Mesothelial cell of epicardium (in vitro differentiated cells): ENCODE data around the gene ZNF586. TPM values are rescaled to one million over a fixed set of nuclear protein-coding genes. Genes with fewer than 3 reads are reported as not detected.
A peak's percentile ranks its signal among the peaks of the same experiment; 100 is the strongest.
"Not testable (repeated sequence)": the region's sequence is repeated elsewhere in the genome, so short reads cannot be mapped to it uniquely, and the experiment has no call there.

ENCODE experiments used
- DNase-seq, 2 experiments: peaks; one replicate each; pipeline ENCODE4 v3.0.0; 2021; ENCODE audit warnings: low spot score in 2 of 2; ENCODE audit not compliant: unreplicated experiment in 2 of 2
- H3K27ac Mint-ChIP-seq: 2 replicates; pipeline ENCODE4 v1.8.0; 2021; ENCODE audit warnings: mixed read lengths
- H3K27me3 Mint-ChIP-seq: 2 replicates; pipeline ENCODE4 v1.8.0; 2021; ENCODE audit warnings: low read depth, mixed read lengths
- H3K36me3 Mint-ChIP-seq: 2 replicates; pipeline ENCODE4 v1.8.0; 2021; ENCODE audit warnings: mixed read lengths
- H3K4me1 Mint-ChIP-seq: 2 replicates; pipeline ENCODE4 v1.8.0; 2021; ENCODE audit warnings: mixed read lengths
- H3K4me3 Mint-ChIP-seq: 2 replicates; pipeline ENCODE4 v1.8.0; 2021; ENCODE audit warnings: mild to moderate bottlenecking, moderate library complexity, mixed read lengths
- H3K9me3 Mint-ChIP-seq: 2 replicates; pipeline ENCODE4 v1.8.0; 2021; ENCODE audit warnings: mixed read lengths
- CTCF ChIP-seq: fragments of 200-600 bp; sonication (generic); IDR thresholded peaks from one replicate; pipeline ENCODE4 v1.5.0; 2021; ENCODE audit warnings: antibody characterized with exemption; ENCODE audit not compliant: unreplicated experiment
- total RNA-seq: library from RNA; stranded (reverse); gene quantifications from 3 replicates; pipeline ENCODE4 v1.2.1, GENCODE V29; 2021

The ZNF586 gene
- 29.7 to 33.7 TPM (median 31.3 TPM) in 3 replicates for total RNA-seq

- H3K4me1 Mint-ChIP-seq: peaks cover 17% of the 10 kb centered on the region
- TF ChIP-seq CTCF: no peak
- peaks cover 48% of the 10 kb centered on the region for H3K36me3 Mint-ChIP-seq
- peaks cover 11% of the 10 kb centered on the region for H3K9me3 Mint-ChIP-seq
- H3K27ac Mint-ChIP-seq: peak within 1 kb of the TSS; percentile 94
- H3K27me3 Mint-ChIP-seq: no peaks in the 10 kb centered on the region
- DNase-seq: peak; percentile 57 to 79
- H3K4me3 Mint-ChIP-seq: peak within 1 kb of the TSS; percentile 91
These were observed at the start of gene ZNF586 for GRCh38 chr19:57769345-57770131. TSS of gene ZNF586 (plus strand) at chr19:57769676. CDS start at chr19:57769843, 167 bp downstream.

- no peak overlapping the region for H3K27ac Mint-ChIP-seq
- H3K9me3 Mint-ChIP-seq: peaks cover 70% of the 10 kb centered on the region
- H3K36me3 Mint-ChIP-seq: peaks cover 81% of the 10 kb centered on the region
- H3K27me3 Mint-ChIP-seq: no peaks in the 10 kb centered on the region
- no peak overlapping the region for H3K4me3 Mint-ChIP-seq
- H3K4me1 Mint-ChIP-seq: peaks cover 1% of the 10 kb centered on the region
- no peak for DNase-seq
- TF ChIP-seq CTCF: no peak
These were observed 49.5 kb upstream of the ZNF586 start for GRCh38 chr19:57719901-57720519.

GRCh38 chr19:57720878-57721277 lies 48.6 kb upstream of the ZNF586 start:
- DNase-seq: no peak
- peaks cover 1% of the 10 kb centered on the region for H3K4me1 Mint-ChIP-seq
- H3K9me3 Mint-ChIP-seq: peaks cover 66% of the 10 kb centered on the region

GRCh38 chr19:57738320-57738719 lies 31.2 kb upstream of the ZNF586 start:
- not testable (repeated sequence) for H3K36me3 Mint-ChIP-seq, H3K4me3 Mint-ChIP-seq, H3K27me3 Mint-ChIP-seq, H3K4me1 Mint-ChIP-seq, H3K27ac Mint-ChIP-seq
- peaks cover 17% of the 10 kb centered on the region for H3K9me3 Mint-ChIP-seq
- DNase-seq: peak in 1 of 2 experiments; percentile 66

More at GRCh38 chr19:57720878-57721277, 48.6 kb upstream of the ZNF586 start:
- no peaks in the 10 kb centered on the region for H3K27me3 Mint-ChIP-seq
- H3K4me3 Mint-ChIP-seq: no peak overlapping the region
- no peak for TF ChIP-seq CTCF
- H3K36me3 Mint-ChIP-seq: peaks cover 78% of the 10 kb centered on the region
- H3K27ac Mint-ChIP-seq: no peak overlapping the region

GRCh38 chr19:57738770-57739169 lies 30.7 kb upstream of the ZNF586 start:
- not testable (repeated sequence) for H3K4me3 Mint-ChIP-seq, H3K27me3 Mint-ChIP-seq, H3K36me3 Mint-ChIP-seq, DNase-seq, H3K4me1 Mint-ChIP-seq, H3K27ac Mint-ChIP-seq
- H3K9me3 Mint-ChIP-seq: peaks cover 12% of the 10 kb centered on the region

GRCh38 chr19:57746580-57747471 lies 22.6 kb upstream of the ZNF586 start, which contains the start of gene ZNF776:
TSS of gene ZNF776 (plus strand) at chr19:57746815. CDS start at chr19:57747059, 244 bp downstream.
- no peak for TF ChIP-seq CTCF
- peaks cover 15% of the 10 kb centered on the region for H3K4me1 Mint-ChIP-seq
- no peaks in the 10 kb centered on the region for H3K27me3 Mint-ChIP-seq
- H3K36me3 Mint-ChIP-seq: peaks cover 38% of the 10 kb centered on the region
- peaks cover 26% of the 10 kb centered on the region for H3K9me3 Mint-ChIP-seq
- H3K4me3 Mint-ChIP-seq: peak within 1 kb of the TSS; percentile 99
- H3K27ac Mint-ChIP-seq: peak within 1 kb of the TSS; percentile 96
- peak; percentile 63 to 73 for DNase-seq
